Calu3 (cell line): ENCODE measurements around the gene ACKR3. TPM values are rescaled to one million over a fixed set of nuclear protein-coding genes. Genes with fewer than 3 reads are reported as not detected.

ENCODE experiments used
- BruUV-seq: library from RNA; stranded (reverse); fragments of 400-500 nt; replicated peaks from 2 replicates; lab custom pipeline; 2021; lab: Mats Ljungman, UMichigan
- CTCF ChIA-PET: fragments of 300-600 bp; sonication (Branson Sonifier 250); formaldehyde crosslinking; loops from one replicate; lab custom pipeline; 2022; ENCODE audit warnings: antibody characterized with exemption; lab: Charles Lee
- DNase-seq: peaks from one replicate; pipeline ENCODE4 v3.0.0; 2022
- H3K27ac Mint-ChIP-seq: one replicate; pipeline ENCODE4 v1.8.0; 2022; ENCODE audit warnings: mixed read lengths; ENCODE audit not compliant: unreplicated experiment
- H3K27me3 Mint-ChIP-seq: one replicate; pipeline ENCODE4 v1.8.0; 2022; ENCODE audit warnings: mixed read lengths; ENCODE audit not compliant: unreplicated experiment
- H3K36me3 Mint-ChIP-seq: one replicate; pipeline ENCODE4 v1.8.0; 2022; ENCODE audit warnings: mild to moderate bottlenecking, moderate library complexity, mixed read lengths; ENCODE audit not compliant: insufficient read depth, unreplicated experiment
- H3K4me1 Mint-ChIP-seq: one replicate; pipeline ENCODE4 v1.8.0; 2022; ENCODE audit warnings: mild to moderate bottlenecking, low read depth, mixed read lengths; ENCODE audit not compliant: unreplicated experiment
- H3K4me3 Mint-ChIP-seq: one replicate; pipeline ENCODE4 v1.8.0; 2022; ENCODE audit warnings: mild to moderate bottlenecking, low read depth, moderate library complexity, mixed read lengths; ENCODE audit not compliant: unreplicated experiment
- H3K9me3 Mint-ChIP-seq: one replicate; pipeline ENCODE4 v1.8.0; 2022; ENCODE audit warnings: low read depth, mixed read lengths; ENCODE audit not compliant: unreplicated experiment
- CTCF ChIP-seq: fragments of 200-600 bp; IDR thresholded peaks from one replicate; pipeline ENCODE4 v1.8.0; 2022; ENCODE audit warnings: antibody characterized with exemption; ENCODE audit not compliant: unreplicated experiment
- intact Hi-C: fragments of 100-400 bp; cut with micrococcal nuclease; formaldehyde crosslinking; loops from one replicate; pipeline ENCODE4 v1.10.0; 2022; ENCODE audit not compliant: unreplicated experiment
- total RNA-seq: library from RNA; stranded (reverse); gene quantifications from 2 replicates; pipeline ENCODE4 v1.2.3, GENCODE V29; 2022

Gene ACKR3
- total RNA-seq, 1 experiment from 2014 or later = 8.8 TPM

GRCh38 chr2:236612737-236613136 is 43.1 kb downstream of the ACKR3 start:
- Mint-ChIP-seq H3K27me3 (peaks cover 70% of the 10 kb centered on the region), H3K9me3 (no peaks in the 10 kb centered on the region), H3K27ac (no peak overlapping the region), H3K4me1 (no peaks in the 10 kb centered on the region), H3K4me3 (no peak overlapping the region), H3K36me3 (peaks cover 3% of the 10 kb centered on the region)
- intact Hi-C loops = no loop called here
- no TSS peak for BruUV-seq
- CTCF ChIA-PET = no interaction called here
- no peak for DNase-seq
- TF ChIP-seq CTCF = no peak

- Mint-ChIP-seq H3K4me1 (no peaks in the 10 kb centered on the region), H3K9me3 (no peaks in the 10 kb centered on the region), H3K27ac (no peak overlapping the region), H3K4me3 (no peak overlapping the region), H3K36me3 (peaks cover 3% of the 10 kb centered on the region), H3K27me3 (peaks cover 74% of the 10 kb centered on the region)
- CTCF ChIA-PET = no interaction called here
- intact Hi-C loops = no loop called here
- no TSS peak for BruUV-seq
- no peak for TF ChIP-seq CTCF
- no peak for DNase-seq
Observed at GRCh38 chr2:236613612-236614011, 44.0 kb downstream of the ACKR3 start.

- TF ChIP-seq CTCF = no peak
- Mint-ChIP-seq H3K36me3 (peaks cover 3% of the 10 kb centered on the region), H3K27ac (no peak overlapping the region), H3K4me1 (no peaks in the 10 kb centered on the region), H3K27me3 (peaks cover 84% of the 10 kb centered on the region), H3K9me3 (no peaks in the 10 kb centered on the region), H3K4me3 (no peak overlapping the region)
- intact Hi-C loops = no loop called here
- BruUV-seq = no TSS peak
- CTCF ChIA-PET = no interaction called here
- no peak for DNase-seq
Observed at GRCh38 chr2:236614551-236614950, 44.9 kb downstream of the ACKR3 start.

- H3K4me3 Mint-ChIP-seq = no peak overlapping the region
- no peaks in the 10 kb centered on the region for H3K9me3 Mint-ChIP-seq
- no peaks in the 10 kb centered on the region for H3K4me1 Mint-ChIP-seq
- H3K27me3 Mint-ChIP-seq = peaks cover 97% of the 10 kb centered on the region
- no peak overlapping the region for H3K27ac Mint-ChIP-seq
- CTCF ChIA-PET = no interaction called here
- no TSS peak for BruUV-seq
- DNase-seq = no peak
- intact Hi-C loops = no loop called here
- H3K36me3 Mint-ChIP-seq = peaks cover 3% of the 10 kb centered on the region
- TF ChIP-seq CTCF = no peak
Observed at GRCh38 chr2:236616031-236616430, 46.4 kb downstream of the ACKR3 start.
